Fibroblast of lung (primary cell): ENCODE measurements around the gene SGO2.

Source experiments
- EZH2 ChIP-seq: IDR thresholded peaks from 2 replicates; pipeline ENCODE4 v1.5.1; 2012; ENCODE audit warnings: low read length, control low read depth, mild to moderate bottlenecking; ENCODE audit errors: missing control alignments
- TF ChIP-seq, protein P1 (sequence below), 2 donors: IDR thresholded peaks in 1 of 2; conservative IDR thresholded peaks in 1 of 2; 1 replicate in 1 of 2; 2 replicates in 1 of 2; pipeline ENCODE4 v1.5.1; 2011 to 2012; ENCODE audit warnings: low read length in 2 of 2, control low read depth in 1 of 2, inconsistent platforms in 1 of 2, low read depth in 1 of 2, mild to moderate bottlenecking in 1 of 2

DNA sequence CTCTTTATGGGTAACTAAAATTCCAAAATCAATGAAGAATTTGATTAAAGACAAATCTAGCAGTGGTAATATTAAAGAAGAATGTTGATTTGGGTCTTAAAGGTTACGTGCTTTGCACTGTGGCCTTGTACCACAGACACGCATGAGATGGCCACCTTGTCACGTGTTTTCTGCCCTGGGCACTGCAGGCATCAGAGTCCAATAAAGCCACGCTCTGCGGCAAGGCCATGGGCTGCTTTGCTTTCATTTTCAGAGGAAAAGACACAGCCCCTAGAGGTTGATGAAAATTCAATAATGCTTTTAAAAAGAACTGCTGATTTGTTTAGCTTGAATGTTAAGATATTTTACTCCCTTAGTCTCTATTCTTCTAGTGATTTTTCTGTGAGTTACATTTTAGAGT, 90.2 kb downstream of the SGO2 start:
- TF ChIP-seq, protein P1, sequence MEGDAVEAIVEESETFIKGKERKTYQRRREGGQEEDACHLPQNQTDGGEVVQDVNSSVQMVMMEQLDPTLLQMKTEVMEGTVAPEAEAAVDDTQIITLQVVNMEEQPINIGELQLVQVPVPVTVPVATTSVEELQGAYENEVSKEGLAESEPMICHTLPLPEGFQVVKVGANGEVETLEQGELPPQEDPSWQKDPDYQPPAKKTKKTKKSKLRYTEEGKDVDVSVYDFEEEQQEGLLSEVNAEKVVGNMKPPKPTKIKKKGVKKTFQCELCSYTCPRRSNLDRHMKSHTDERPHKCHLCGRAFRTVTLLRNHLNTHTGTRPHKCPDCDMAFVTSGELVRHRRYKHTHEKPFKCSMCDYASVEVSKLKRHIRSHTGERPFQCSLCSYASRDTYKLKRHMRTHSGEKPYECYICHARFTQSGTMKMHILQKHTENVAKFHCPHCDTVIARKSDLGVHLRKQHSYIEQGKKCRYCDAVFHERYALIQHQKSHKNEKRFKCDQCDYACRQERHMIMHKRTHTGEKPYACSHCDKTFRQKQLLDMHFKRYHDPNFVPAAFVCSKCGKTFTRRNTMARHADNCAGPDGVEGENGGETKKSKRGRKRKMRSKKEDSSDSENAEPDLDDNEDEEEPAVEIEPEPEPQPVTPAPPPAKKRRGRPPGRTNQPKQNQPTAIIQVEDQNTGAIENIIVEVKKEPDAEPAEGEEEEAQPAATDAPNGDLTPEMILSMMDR (conservative IDR thresholded peaks at IDR 0.05 in 1 of 2, IDR thresholded peaks at IDR 0.05 in 1 of 2; ENCODE audit: low read depth in 1 of 2, low read length in 2 of 2) = no peak
- no peak for TF ChIP-seq EZH2
